IMR-90 (cell line): Measurements from ENCODE around the gene RPP21. TPM values are rescaled to one million over a fixed set of nuclear protein-coding genes. Genes with fewer than 3 reads are reported as not detected.

ENCODE experiments used
- ATAC-seq: fragments of 200-7000 bp; cut with Tn5 transposase; 2 replicates; pipeline ENCODE4 v1.9.1; 2020; ENCODE audit warnings: low read depth, mild to moderate bottlenecking, moderate library complexity
- BruUV-seq: library from RNA; stranded (reverse); fragments of 400-500 nt; replicated peaks from 2 replicates; lab custom pipeline; 2021; lab: Mats Ljungman, UMichigan
- CTCF ChIA-PET: fragments of 300-600 bp; formaldehyde crosslinking; extraction: SDS; loops from one replicate; lab custom pipeline; 2021; ENCODE audit warnings: antibody characterized with exemption; lab: Yijun Ruan, JAX
- POLR2A ChIA-PET: fragments of 300-600 bp; sonication (Branson Sonifier 250); formaldehyde crosslinking; loops from one replicate; lab custom pipeline; 2022; ENCODE audit warnings: antibody characterized with exemption; ENCODE audit not compliant: unreplicated experiment; lab: Charles Lee
- DNase-seq: peaks from one replicate; pipeline ENCODE4 v3.0.0; 2013
- H2AFZ ChIP-seq: replicated peaks from 2 replicates; pipeline ENCODE3; 2013; ENCODE audit warnings: low read length, mild to moderate bottlenecking; ENCODE audit not compliant: poor library complexity
- H2AK5ac ChIP-seq: 2 replicates; pipeline ENCODE4 v1.6.1; 2013; ENCODE audit warnings: low read depth, low read length, inconsistent platforms
- H2AK9ac ChIP-seq: replicated peaks from 2 replicates; pipeline ENCODE3; 2013; ENCODE audit warnings: mild to moderate bottlenecking, low read depth, low read length, moderate library complexity; ENCODE audit not compliant: poor library complexity
- H2BK120ac ChIP-seq: 2 replicates; pipeline ENCODE4 v1.6.1; 2013; ENCODE audit warnings: low read depth, low read length, inconsistent platforms
- H2BK15ac ChIP-seq: 3 replicates; pipeline ENCODE4 v1.6.1; 2013; ENCODE audit warnings: low read depth, low read length, inconsistent platforms
- H2BK20ac ChIP-seq: 2 replicates; pipeline ENCODE4 v1.6.1; 2013; ENCODE audit warnings: low read depth, mild to moderate bottlenecking, inconsistent platforms, low read length, moderate library complexity
- H2BK5ac ChIP-seq: 2 replicates; pipeline ENCODE4 v1.6.1; 2013; ENCODE audit warnings: mild to moderate bottlenecking, low read depth, low read length, inconsistent platforms; ENCODE audit not compliant: poor library complexity, severe bottlenecking
- H3K14ac ChIP-seq: replicated peaks from 2 replicates; pipeline ENCODE4 v1.6.1; 2013; ENCODE audit warnings: low read depth, low read length, inconsistent platforms
- H3K18ac ChIP-seq: 2 replicates; pipeline ENCODE4 v1.6.1; 2013; ENCODE audit warnings: low read depth, low read length, control low read depth
- H3K23ac ChIP-seq: 2 replicates; pipeline ENCODE4 v1.6.1; 2013; ENCODE audit warnings: low read depth, low read length, inconsistent platforms
- H3K27ac ChIP-seq: 2 replicates; pipeline ENCODE4 v1.5.1; 2013; ENCODE audit warnings: mild to moderate bottlenecking, control low read depth, low read length; ENCODE audit not compliant: insufficient read depth
- H3K27me3 ChIP-seq: 2 replicates; pipeline ENCODE4 v1.6.1; 2013; ENCODE audit warnings: low read length; ENCODE audit not compliant: control insufficient read depth, insufficient read depth
- H3K36me3 ChIP-seq: 2 replicates; pipeline ENCODE4 v1.6.1; 2013; ENCODE audit warnings: low read length, mixed read lengths; ENCODE audit not compliant: control insufficient read depth, insufficient read depth
- H3K4ac ChIP-seq: 2 replicates; pipeline ENCODE4 v1.6.1; 2013; ENCODE audit warnings: low read depth, low read length, inconsistent platforms
- H3K4me1 ChIP-seq: 2 replicates; pipeline ENCODE4 v1.6.1; 2013; ENCODE audit warnings: low read length, mixed read lengths; ENCODE audit not compliant: control insufficient read depth, insufficient read depth
- H3K4me2 ChIP-seq: 2 replicates; pipeline ENCODE4 v1.6.1; 2013; ENCODE audit warnings: low read depth, mild to moderate bottlenecking, control low read depth, low read length, moderate library complexity
- H3K4me3 ChIP-seq: 2 replicates; pipeline ENCODE4 v1.5.1; 2013; ENCODE audit warnings: low read depth, mild to moderate bottlenecking, control low read depth, low read length, moderate library complexity; ENCODE audit not compliant: insufficient read depth
- H3K56ac ChIP-seq: 2 replicates; pipeline ENCODE4 v1.6.1; 2013; ENCODE audit warnings: low read length, inconsistent platforms; ENCODE audit not compliant: insufficient read depth; ENCODE audit errors: extremely low read depth
- H3K79me1 ChIP-seq, 2 experiments: 2 replicates each; pipeline ENCODE4 v1.6.1; 2013; ENCODE audit warnings: low read length in 2 of 2, inconsistent platforms in 1 of 2, low read depth in 1 of 2
- H3K9ac ChIP-seq: 2 replicates; pipeline ENCODE4 v1.6.1; 2013; ENCODE audit warnings: low read depth, low read length, control low read depth
- H3K9me1 ChIP-seq: 2 replicates; pipeline ENCODE4 v1.6.1; 2013; ENCODE audit warnings: low read length, inconsistent platforms; ENCODE audit not compliant: insufficient read depth
- H3K9me3 ChIP-seq: 2 replicates; pipeline ENCODE4 v1.6.1; 2013; ENCODE audit warnings: low read length; ENCODE audit not compliant: control insufficient read depth, insufficient read depth
- H4K20me1 ChIP-seq: 2 replicates; pipeline ENCODE4 v1.6.1; 2013; ENCODE audit warnings: low read length, inconsistent platforms; ENCODE audit not compliant: insufficient read depth
- H4K5ac ChIP-seq: 2 replicates; pipeline ENCODE4 v1.6.1; 2013; ENCODE audit warnings: mild to moderate bottlenecking, low read depth, low read length, control low read depth
- H4K8ac ChIP-seq, 2 experiments: 2 replicates each; pipeline ENCODE4 v1.6.1; 2013; ENCODE audit warnings: low read depth in 2 of 2, low read length in 2 of 2, control low read depth in 1 of 2, inconsistent platforms in 1 of 2
- H4K91ac ChIP-seq: 2 replicates; pipeline ENCODE4 v1.6.1; 2013; ENCODE audit warnings: low read depth, low read length, inconsistent platforms; ENCODE audit not compliant: insufficient read depth
- CEBPB ChIP-seq: IDR thresholded peaks from 2 replicates; pipeline ENCODE4 v1.6.1; 2012; ENCODE audit warnings: low read depth, low read length, improper control_type of control experiment
- CHD1 ChIP-seq: IDR thresholded peaks from 2 replicates; pipeline ENCODE4 v1.6.1; 2012; ENCODE audit warnings: low read depth, low read length, improper control_type of control experiment
- ELK1 ChIP-seq: fragments of 150-350 bp; IDR thresholded peaks from 2 replicates; pipeline ENCODE4 v1.6.1; 2016; ENCODE audit warnings: low read depth, mild to moderate bottlenecking, low read length, moderate library complexity, borderline replicate concordance
- FOS ChIP-seq: fragments of 150-350 bp; IDR thresholded peaks from 2 replicates; pipeline ENCODE4 v1.6.1; 2016; ENCODE audit warnings: low read depth, low read length
- MAZ ChIP-seq: IDR thresholded peaks from 2 replicates; pipeline ENCODE4 v1.6.1; 2012; ENCODE audit warnings: low read depth, mild to moderate bottlenecking, low read length, improper control_type of control experiment, moderate library complexity, borderline replicate concordance
- NFE2L2 ChIP-seq: fragments of 150-350 bp; IDR thresholded peaks from 2 replicates; pipeline ENCODE4 v1.6.1; 2016; ENCODE audit warnings: low read depth, mild to moderate bottlenecking, low read length
- RFX5 ChIP-seq: IDR thresholded peaks from 2 replicates; pipeline ENCODE4 v1.8.0; 2012; ENCODE audit warnings: low read depth, mild to moderate bottlenecking, low read length, moderate library complexity
- SMC3 ChIP-seq: fragments of 150-350 bp; IDR thresholded peaks from 2 replicates; pipeline ENCODE4 v1.6.1; 2016; ENCODE audit warnings: low read depth, mild to moderate bottlenecking, antibody characterized with exemption, low read length, moderate library complexity
- WGBS, 2 experiments: methylation state at CpG; one replicate each; pipeline versions ENCODE4 v1.1.5 to v1.1.7; 2013; ENCODE audit warnings: missing lambda C conversion rate in 2 of 2; ENCODE audit not compliant: insufficient read length in 1 of 2; ENCODE audit errors: extremely low coverage in 2 of 2; 5-methylcytosine and 5-hydroxymethylcytosine counted together
- dilution Hi-C: fragments of 300-500 bp; cut with HindIII; formaldehyde crosslinking; loops from one replicate; pipeline ENCODE4 v1.14.3; 2018; ENCODE audit warnings: low sequenced_read_pairs; ENCODE audit not compliant: unreplicated experiment
- in situ Hi-C: fragments of 300-500 bp; cut with MboI; formaldehyde crosslinking; loops from 3 replicates; pipeline ENCODE4 v1.14.3; 2019; ENCODE audit warnings: low sequenced_read_pairs, inconsistent platforms, mixed read lengths
- intact Hi-C: fragments of 100-400 bp; cut with micrococcal nuclease; formaldehyde crosslinking; loops from 2 replicates; pipeline ENCODE4 v1.10.0; 2022
- polyA plus RNA-seq, 3 experiments: library from polyadenylated mRNA; depleted of rRNA; stranded (reverse); fragments of >200 nt; gene quantifications; 2 replicates each; pipeline ENCODE4 v1.2.3, GENCODE V29; 2012; ENCODE audit warnings: low replicate concordance in 1 of 3
- total RNA-seq: library from RNA; depleted of rRNA; stranded (reverse); fragments of >200 nt; gene quantifications from 2 replicates; pipeline ENCODE4 v1.2.3, GENCODE V29; 2012
- TF ChIP-seq, protein P1 (sequence below): conservative IDR thresholded peaks from 2 replicates; pipeline ENCODE4 v1.5.1; 2012; ENCODE audit warnings: mild to moderate bottlenecking, low read depth, low read length, improper control_type of control experiment

Gene RPP21
- total and polyA plus RNA-seq, 2 of the 4 experiments (the other 2 are of a cell fraction) = 28.9 to 79.1 TPM

- in situ Hi-C loops (no loop called here), dilution Hi-C loops (no loop called here), intact Hi-C loops (loop anchor here (5.0 kb wide), 1 partner anchor 132 kb away; no protein-coding TSS in a partner anchor)
- no peak overlapping the region for H3K9ac ChIP-seq
- no peak overlapping the region for H4K5ac ChIP-seq
- no peak overlapping the region for H2BK20ac ChIP-seq
- H3K9me3 ChIP-seq = no peaks in the 10 kb centered on the region
- BruUV-seq = no TSS peak
- no peak for DNase-seq
- no peak overlapping the region for H4K8ac ChIP-seq
- POLR2A ChIA-PET = no interaction called here
- ATAC-seq = no peak
- H3K4ac ChIP-seq = no peak overlapping the region
- H4K91ac ChIP-seq = no peak overlapping the region
- H2AK9ac ChIP-seq = no peak overlapping the region
- no peak overlapping the region for H2BK120ac ChIP-seq
- TF ChIP-seq CEBPB (no peak), SMC3 (no peak), ELK1 (no peak), CHD1 (no peak), MAZ (no peak), FOS (no peak), NFE2L2 (no peak), RFX5 (no peak)
- TF ChIP-seq, protein P1, sequence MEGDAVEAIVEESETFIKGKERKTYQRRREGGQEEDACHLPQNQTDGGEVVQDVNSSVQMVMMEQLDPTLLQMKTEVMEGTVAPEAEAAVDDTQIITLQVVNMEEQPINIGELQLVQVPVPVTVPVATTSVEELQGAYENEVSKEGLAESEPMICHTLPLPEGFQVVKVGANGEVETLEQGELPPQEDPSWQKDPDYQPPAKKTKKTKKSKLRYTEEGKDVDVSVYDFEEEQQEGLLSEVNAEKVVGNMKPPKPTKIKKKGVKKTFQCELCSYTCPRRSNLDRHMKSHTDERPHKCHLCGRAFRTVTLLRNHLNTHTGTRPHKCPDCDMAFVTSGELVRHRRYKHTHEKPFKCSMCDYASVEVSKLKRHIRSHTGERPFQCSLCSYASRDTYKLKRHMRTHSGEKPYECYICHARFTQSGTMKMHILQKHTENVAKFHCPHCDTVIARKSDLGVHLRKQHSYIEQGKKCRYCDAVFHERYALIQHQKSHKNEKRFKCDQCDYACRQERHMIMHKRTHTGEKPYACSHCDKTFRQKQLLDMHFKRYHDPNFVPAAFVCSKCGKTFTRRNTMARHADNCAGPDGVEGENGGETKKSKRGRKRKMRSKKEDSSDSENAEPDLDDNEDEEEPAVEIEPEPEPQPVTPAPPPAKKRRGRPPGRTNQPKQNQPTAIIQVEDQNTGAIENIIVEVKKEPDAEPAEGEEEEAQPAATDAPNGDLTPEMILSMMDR = no peak
- peaks cover 8 to 10% of the 10 kb centered on the region in 2 experiments; a peak in 3 of 4 replicates for H3K79me1 ChIP-seq
- H2BK5ac ChIP-seq = no peak overlapping the region
- H2AFZ ChIP-seq = no peak overlapping the region
- no peaks in the 10 kb centered on the region for H3K4me1 ChIP-seq
- peaks cover 13% of the 10 kb centered on the region for H3K27me3 ChIP-seq
- H3K36me3 ChIP-seq = peaks cover 8% of the 10 kb centered on the region
- no peak overlapping the region for H3K4me3 ChIP-seq
- no peak overlapping the region for H2BK15ac ChIP-seq
- H3K4me2 ChIP-seq = no peak overlapping the region
- H3K18ac ChIP-seq = no peak overlapping the region
- WGBS, 2 experiments = no CpG with 5 or more reads among the region's 3 CpGs
- CTCF ChIA-PET = no interaction called here
- H3K56ac ChIP-seq = no peak overlapping the region
- no peak overlapping the region for H3K23ac ChIP-seq
- H4K20me1 ChIP-seq = no peaks in the 10 kb centered on the region
- no peak overlapping the region for H3K27ac ChIP-seq
- peaks cover 2% of the 10 kb centered on the region for H3K9me1 ChIP-seq
- no peak overlapping the region for H2AK5ac ChIP-seq
- H3K14ac ChIP-seq = no peak overlapping the region
These were observed 4.6 kb downstream of the RPP21 start for GRCh38 chr6:30349421-30350177.
